Stimulated activated naive CD8-positive, alpha-beta T cell treated with anti-CD3 and anti-CD28 coated beads, Interleukin-15, amount 100 ng/mL, for 72 hours (primary cell): Measurements from ENCODE around the gene AGPAT4.
"Not testable (repeated sequence)": the region's sequence is repeated elsewhere in the genome, so short reads cannot be mapped to it uniquely, and the experiment has no call there.

ENCODE experiments used
- ATAC-seq: fragments of 150-1000 bp; cut with Tn5 transposase; 2 replicates; pipeline ENCODE4 v1.10.0; 2021; ENCODE audit warnings: mild to moderate bottlenecking, moderate library complexity
- DNase-seq, 2 donors: peaks; one replicate each; pipeline ENCODE4 v3.0.0; 2021 to 2022
- H3K27ac Mint-ChIP-seq, 2 donors: one replicate each; pipeline ENCODE4 v1.8.0; 2022; ENCODE audit warnings: mild to moderate bottlenecking in 2 of 2, mixed read lengths in 2 of 2, moderate library complexity in 2 of 2
- H3K27me3 Mint-ChIP-seq: one replicate; pipeline ENCODE4 v1.8.0; 2022; ENCODE audit warnings: mixed read lengths
- H3K4me1 Mint-ChIP-seq: one replicate; pipeline ENCODE4 v1.8.0; 2022; ENCODE audit warnings: mild to moderate bottlenecking, mixed read lengths
- H3K4me3 Mint-ChIP-seq, 2 donors: one replicate each; pipeline ENCODE4 v1.8.0; 2022; ENCODE audit warnings: mild to moderate bottlenecking in 2 of 2, mixed read lengths in 2 of 2, moderate library complexity in 1 of 2
- H3K9me3 Mint-ChIP-seq, 2 donors: one replicate each; pipeline ENCODE4 v1.8.0; 2022; ENCODE audit warnings: mixed read lengths in 2 of 2

The AGPAT4 gene

DNA sequence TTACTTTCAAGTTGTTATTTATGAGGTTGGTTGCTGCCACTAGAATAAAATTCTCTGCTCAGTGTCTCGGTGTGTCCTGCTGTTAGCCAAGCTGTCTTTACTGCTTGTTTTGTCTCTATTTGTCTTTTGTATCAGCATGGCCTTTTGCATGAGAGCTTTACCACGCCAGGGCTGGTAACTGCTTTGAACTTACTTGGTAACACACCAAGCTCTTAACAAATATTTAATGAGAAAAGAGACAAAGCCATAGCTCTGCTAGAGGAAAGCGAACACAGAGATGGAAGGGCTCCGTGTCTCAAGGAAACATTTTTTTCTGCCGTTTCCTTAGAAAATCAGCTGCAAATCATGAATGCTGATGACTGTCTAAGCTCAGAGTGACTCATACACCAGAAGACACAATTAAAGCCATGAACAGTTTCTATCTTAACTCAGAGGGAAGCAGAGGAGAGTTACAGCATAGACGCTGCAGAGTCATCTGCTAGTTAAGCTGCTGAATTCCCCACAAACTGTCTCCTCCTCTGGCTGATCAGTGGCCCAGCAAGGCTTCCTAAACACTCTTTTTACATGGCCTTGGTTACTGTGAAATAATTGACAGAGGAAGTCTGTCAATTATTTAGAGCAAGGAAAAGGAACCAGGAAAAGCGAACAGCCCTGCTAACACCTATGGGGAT, 44.8 kb downstream of the AGPAT4 start:
- ATAC-seq (no peak), DNase-seq (no peak)
- Mint-ChIP-seq H3K4me1 (peaks cover 11% of the 10 kb centered on the region), H3K4me3 (no peak overlapping the region), H3K27ac (peak overlapping the region in 1 of 2 donors; percentile 63), H3K27me3 (no peaks in the 10 kb centered on the region), H3K9me3 (peaks cover 5 to 7% of the 10 kb centered on the region in 2 donors)

GRCh38 chr6:161228096-161228495, 45.8 kb downstream of the AGPAT4 start:
- no peak for DNase-seq
- ATAC-seq, result no peak
- peaks cover 11% of the 10 kb centered on the region for H3K4me1 Mint-ChIP-seq
- H3K27me3 Mint-ChIP-seq, result no peaks in the 10 kb centered on the region
- H3K9me3 Mint-ChIP-seq, result peaks cover 5 to 7% of the 10 kb centered on the region in 2 donors
- H3K4me3 Mint-ChIP-seq, result no peak overlapping the region
- no peak overlapping the region for H3K27ac Mint-ChIP-seq

DNA sequence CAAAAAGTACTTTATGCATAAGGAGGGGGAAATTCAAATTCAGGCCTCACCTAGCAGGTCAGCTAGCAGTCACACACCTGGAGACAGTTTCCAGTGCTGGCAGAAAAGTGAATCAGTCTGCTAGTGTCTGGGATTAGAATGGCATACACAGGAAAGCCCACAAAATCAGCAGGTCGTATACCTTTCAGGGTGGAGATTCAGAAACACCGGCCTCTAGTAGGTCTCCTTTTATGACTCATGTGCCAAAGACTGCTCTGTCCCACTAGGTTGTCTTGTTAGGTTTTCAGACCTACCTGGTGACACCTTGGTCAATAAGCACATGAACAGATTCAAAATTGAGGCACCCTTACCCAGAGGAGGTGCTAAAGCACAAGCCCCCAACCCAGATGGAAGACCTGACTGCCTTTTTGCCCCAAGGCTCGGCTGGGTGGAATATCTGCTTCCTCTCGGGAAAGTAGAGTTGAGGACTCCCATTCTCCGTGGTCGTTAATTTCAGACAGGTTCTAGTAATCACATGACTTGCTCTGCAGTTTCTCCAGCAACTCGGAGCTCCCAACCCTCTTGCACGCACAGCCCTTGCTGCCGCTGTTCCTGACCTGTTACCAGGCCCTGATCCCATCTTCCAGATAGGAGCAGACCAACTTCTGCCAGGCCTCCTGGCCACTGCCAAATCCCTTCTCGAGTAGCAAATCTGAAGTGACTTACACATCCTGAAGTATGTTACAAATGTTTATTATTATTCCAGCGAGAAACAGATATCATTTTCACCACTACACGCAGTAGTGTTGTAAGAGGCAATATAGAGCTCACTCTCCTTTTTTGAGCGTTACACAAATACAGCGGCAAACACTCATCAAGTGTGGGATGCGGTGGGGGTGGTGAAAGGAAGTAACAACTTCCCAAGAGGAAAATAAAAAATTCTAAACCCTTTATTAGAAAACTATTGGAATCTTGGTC, 46.6 kb downstream of the AGPAT4 start:
- Mint-ChIP-seq H3K27me3 (no peaks in the 10 kb centered on the region), H3K9me3 (peaks cover 5 to 7% of the 10 kb centered on the region in 2 donors), H3K4me1 (peaks cover 11% of the 10 kb centered on the region), H3K27ac (no peak overlapping the region), H3K4me3 (no peak overlapping the region)
- no peak for ATAC-seq
- DNase-seq, result no peak

DNA sequence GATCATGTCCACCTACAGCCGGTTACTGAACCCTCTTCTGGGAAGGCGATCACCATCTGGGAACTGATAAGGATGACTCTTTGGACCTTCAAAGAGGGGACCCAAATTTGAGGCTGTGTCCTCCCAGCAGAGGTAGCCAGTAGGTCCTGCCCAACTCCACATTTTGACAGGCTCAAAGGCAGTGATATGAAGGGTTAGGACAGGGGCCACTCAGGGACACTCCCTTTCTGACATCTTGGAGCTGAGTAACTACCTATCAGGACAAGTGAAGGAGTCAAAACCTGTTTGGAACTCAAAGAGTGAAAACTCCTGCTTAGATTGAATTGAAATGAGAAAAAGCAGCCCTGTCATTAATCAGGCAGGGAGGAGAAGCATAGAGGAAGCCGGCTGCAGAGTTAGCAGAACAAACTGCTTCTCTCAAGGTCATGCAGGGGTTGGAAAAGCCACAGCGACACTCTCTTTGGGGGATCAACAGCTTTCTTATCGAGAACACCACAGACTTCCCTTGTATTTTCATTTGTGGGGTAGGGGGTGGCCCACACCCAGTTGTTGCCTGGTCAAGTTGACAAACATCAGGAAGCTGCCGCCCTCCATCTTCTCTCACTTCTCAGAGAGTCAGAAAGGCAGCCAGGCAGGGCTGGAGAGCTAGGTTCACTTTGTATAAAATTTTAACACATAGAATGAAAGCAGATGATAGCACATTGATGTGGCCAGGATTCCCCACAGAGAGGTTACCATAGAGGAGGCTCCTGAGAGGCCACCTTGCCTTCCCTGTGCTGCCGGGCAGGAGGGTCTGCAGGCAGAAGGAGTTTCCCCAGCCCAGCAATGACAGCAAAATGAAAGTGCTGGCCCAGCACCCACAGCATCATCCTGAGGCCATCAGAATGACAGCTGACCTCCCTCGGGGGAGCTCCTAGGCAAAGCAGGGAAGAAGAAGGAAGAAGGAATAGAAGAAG, 47.6 kb downstream of the AGPAT4 start:
- peaks cover 11% of the 10 kb centered on the region for H3K4me1 Mint-ChIP-seq
- DNase-seq (no peak), ATAC-seq (peak; percentile 71)
- H3K27ac Mint-ChIP-seq, result peak overlapping the region; percentile 28 to 47
- H3K9me3 Mint-ChIP-seq, result peaks cover 5 to 7% of the 10 kb centered on the region in 2 donors
- H3K4me3 Mint-ChIP-seq, result peak overlapping the region in 1 of 2 donors; percentile 55
- H3K27me3 Mint-ChIP-seq, result no peaks in the 10 kb centered on the region

GRCh38 chr6:161225681-161226008, 48.2 kb downstream of the AGPAT4 start:
- Mint-ChIP-seq H3K4me3 (no peak overlapping the region), H3K27me3 (no peaks in the 10 kb centered on the region), H3K4me1 (peaks cover 11% of the 10 kb centered on the region), H3K27ac (no peak overlapping the region), H3K9me3 (peaks cover 5 to 7% of the 10 kb centered on the region in 2 donors)
- ATAC-seq (no peak), DNase-seq (no peak)

DNA sequence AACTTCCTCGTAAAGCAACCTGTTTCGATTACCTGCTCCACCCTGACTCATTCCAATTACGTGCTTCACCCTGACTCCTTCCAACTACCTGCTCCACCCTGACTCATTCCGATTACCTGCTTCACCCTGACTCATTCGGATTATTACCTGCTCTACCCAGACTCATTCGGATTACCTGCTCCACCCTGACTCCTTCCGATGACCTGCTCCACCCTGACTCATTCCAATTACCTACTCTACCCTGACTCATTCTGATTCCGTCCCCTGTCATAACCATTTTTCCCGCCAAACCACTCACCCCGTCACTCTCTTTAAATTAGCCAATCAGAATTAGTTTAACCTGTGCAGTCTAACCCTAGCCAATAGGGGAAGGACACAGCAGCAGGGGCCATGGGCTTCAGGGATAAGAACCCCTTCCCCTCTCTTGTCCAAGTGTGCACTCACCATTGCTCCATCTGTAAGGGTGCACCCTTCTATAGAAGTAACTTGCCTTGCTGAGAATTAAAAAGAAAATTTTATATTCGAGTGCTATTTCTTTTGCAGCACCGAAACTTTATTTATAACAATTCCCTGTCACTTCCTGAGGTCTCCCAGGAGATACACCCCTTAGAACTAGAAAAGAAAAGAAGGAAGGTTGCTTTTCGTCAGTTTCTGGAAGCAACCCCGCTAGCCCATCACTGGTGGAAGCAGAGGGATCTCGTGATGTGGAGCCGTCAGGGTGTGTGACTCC, 48.7 kb downstream of the AGPAT4 start:
- not testable (repeated sequence) for ATAC-seq, H3K4me3 Mint-ChIP-seq, H3K27ac Mint-ChIP-seq, DNase-seq, H3K9me3 Mint-ChIP-seq, H3K27me3 Mint-ChIP-seq
- H3K4me1 Mint-ChIP-seq, result peaks cover 11% of the 10 kb centered on the region

DNA sequence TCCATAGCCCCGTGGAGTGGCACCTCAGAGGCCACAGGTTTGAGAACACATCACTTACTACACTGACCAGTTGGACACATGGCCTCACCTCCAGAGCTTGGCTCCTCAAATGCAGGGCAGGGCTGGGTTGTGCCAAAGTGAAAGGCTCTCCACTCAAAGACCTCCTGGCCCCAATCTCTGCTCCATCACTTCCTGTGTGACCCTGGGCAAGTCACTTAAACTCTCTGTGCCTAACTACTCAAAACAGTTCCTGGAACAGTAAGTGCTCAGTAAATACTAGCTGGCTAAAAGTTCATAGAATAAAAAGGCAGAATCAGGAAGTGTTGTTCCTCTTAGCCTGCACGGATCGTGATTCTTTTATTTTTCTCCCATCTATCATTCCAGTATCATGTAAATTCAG, 50.2 kb downstream of the AGPAT4 start:
- Mint-ChIP-seq H3K9me3 (peaks cover 5 to 7% of the 10 kb centered on the region in 2 donors), H3K4me1 (peaks cover 11% of the 10 kb centered on the region), H3K27me3 (no peaks in the 10 kb centered on the region), H3K4me3 (no peak overlapping the region), H3K27ac (no peak overlapping the region)
- no peak for ATAC-seq
- DNase-seq, result no peak

GRCh38 chr6:161222706-161223234, 51.1 kb downstream of the AGPAT4 start:
- no peak overlapping the region for H3K4me3 Mint-ChIP-seq
- DNase-seq (no peak), ATAC-seq (no peak)
- no peaks in the 10 kb centered on the region for H3K27me3 Mint-ChIP-seq
- H3K4me1 Mint-ChIP-seq, result peaks cover 11% of the 10 kb centered on the region
- peaks cover 5 to 7% of the 10 kb centered on the region in 2 donors for H3K9me3 Mint-ChIP-seq
- H3K27ac Mint-ChIP-seq, result no peak overlapping the region

DNA sequence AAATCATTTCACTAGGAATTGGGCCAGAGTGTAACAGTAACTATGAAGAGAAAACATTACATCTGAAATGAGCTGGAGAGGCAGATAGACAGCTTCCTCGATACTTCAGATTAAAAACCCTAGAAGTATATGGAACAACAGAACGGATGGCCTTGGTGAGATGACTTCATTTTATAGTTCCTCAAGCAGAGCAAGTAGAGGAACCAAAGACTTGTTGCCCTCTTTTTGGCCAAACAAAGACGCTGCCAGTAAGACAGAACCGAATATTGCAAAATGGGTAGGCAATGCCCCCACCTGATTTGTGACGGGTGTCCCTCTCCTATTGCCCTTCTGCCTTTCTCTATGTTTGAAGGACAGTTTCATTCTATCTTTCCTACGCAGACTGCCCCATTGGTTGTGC, 53.5 kb downstream of the AGPAT4 start:
- Mint-ChIP-seq H3K4me1 (no peaks in the 10 kb centered on the region), H3K27ac (no peak overlapping the region), H3K9me3 (peaks cover 5 to 19% of the 10 kb centered on the region in 2 donors), H3K27me3 (no peaks in the 10 kb centered on the region), H3K4me3 (no peak overlapping the region)
- ATAC-seq (no peak), DNase-seq (no peak)

GRCh38 chr6:161219680-161220079, 54.2 kb downstream of the AGPAT4 start:
- no peak overlapping the region for H3K27ac Mint-ChIP-seq
- peaks cover under 1 to 13% of the 10 kb centered on the region in 2 donors for H3K9me3 Mint-ChIP-seq
- no peaks in the 10 kb centered on the region for H3K4me1 Mint-ChIP-seq
- H3K27me3 Mint-ChIP-seq, result no peaks in the 10 kb centered on the region
- no peak overlapping the region for H3K4me3 Mint-ChIP-seq
- ATAC-seq (no peak), DNase-seq (no peak)

- H3K27me3 Mint-ChIP-seq, result no peaks in the 10 kb centered on the region
- peaks cover 5 to 22% of the 10 kb centered on the region in 2 donors for H3K9me3 Mint-ChIP-seq
- H3K4me1 Mint-ChIP-seq, result no peaks in the 10 kb centered on the region
- no peak overlapping the region for H3K4me3 Mint-ChIP-seq
- no peak overlapping the region for H3K27ac Mint-ChIP-seq
- no peak for ATAC-seq
- no peak for DNase-seq
These were observed 55.6 kb downstream of the AGPAT4 start for GRCh38 chr6:161218222-161218621.

GRCh38 chr6:161217628-161218027, 56.2 kb downstream of the AGPAT4 start:
- DNase-seq (no peak), ATAC-seq (no peak)
- H3K9me3 Mint-ChIP-seq, result peaks cover 5 to 22% of the 10 kb centered on the region in 2 donors
- H3K4me1 Mint-ChIP-seq, result no peaks in the 10 kb centered on the region
- H3K27me3 Mint-ChIP-seq, result no peaks in the 10 kb centered on the region
- H3K4me3 Mint-ChIP-seq, result no peak overlapping the region
- no peak overlapping the region for H3K27ac Mint-ChIP-seq

GRCh38 chr6:161216616-161217205, 57.1 kb downstream of the AGPAT4 start:
- ATAC-seq (no peak), DNase-seq (no peak)
- H3K27me3 Mint-ChIP-seq, result no peaks in the 10 kb centered on the region
- no peak overlapping the region for H3K27ac Mint-ChIP-seq
- H3K9me3 Mint-ChIP-seq, result peaks cover 5 to 23% of the 10 kb centered on the region in 2 donors
- H3K4me3 Mint-ChIP-seq, result no peak overlapping the region
- no peaks in the 10 kb centered on the region for H3K4me1 Mint-ChIP-seq

DNA sequence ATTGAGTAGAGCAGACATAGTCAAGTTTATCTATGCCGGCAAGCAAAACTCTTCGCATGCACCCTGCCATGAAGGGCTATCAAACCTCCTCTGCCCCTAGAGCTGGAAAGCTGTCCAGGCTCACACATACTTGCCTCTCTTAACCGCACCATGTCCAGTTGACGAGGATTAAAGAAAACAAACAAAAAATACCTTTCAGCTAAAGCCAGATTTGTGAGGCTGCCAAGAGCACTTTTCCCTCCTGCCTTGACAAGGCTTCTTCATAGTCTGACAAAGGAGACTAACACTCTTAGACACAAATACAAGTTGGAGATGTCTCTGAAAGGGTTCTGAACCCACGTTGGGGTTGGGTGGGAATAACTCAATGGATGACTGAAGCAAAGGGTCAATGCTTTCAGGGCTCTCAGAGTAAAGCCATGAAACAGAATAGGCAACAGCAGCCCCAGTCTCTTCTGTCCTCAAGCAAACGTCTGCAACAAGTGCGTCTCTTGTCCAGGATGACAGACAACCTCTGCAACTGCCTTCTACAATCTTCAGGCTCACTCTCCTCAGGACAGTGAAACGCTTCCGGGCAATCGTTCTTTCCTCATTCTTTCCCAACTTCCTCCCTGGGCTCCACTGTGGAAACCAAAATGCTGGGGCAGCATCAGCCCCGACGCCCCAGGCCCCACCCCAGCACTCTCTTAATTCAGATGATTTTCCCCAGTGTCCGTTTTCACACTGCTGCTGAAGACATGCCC, 57.8 kb downstream of the AGPAT4 start:
- no peak for ATAC-seq
- H3K27ac Mint-ChIP-seq, result no peak overlapping the region

More for the DNA sequence above, 57.8 kb downstream of the AGPAT4 start:
- Mint-ChIP-seq H3K27me3 (no peaks in the 10 kb centered on the region), H3K4me1 (no peaks in the 10 kb centered on the region), H3K9me3 (peaks cover 5 to 29% of the 10 kb centered on the region in 2 donors), H3K4me3 (no peak overlapping the region)
- no peak for DNase-seq
